HG02970 (cell line): ENCODE data around the gene TBL3.
A peak's percentile ranks its signal among the peaks of the same experiment; 100 is the strongest.
"Not testable (repeated sequence)": the region's sequence is repeated elsewhere in the genome, so short reads cannot be mapped to it uniquely, and the experiment has no call there.

Experiments used
- ATAC-seq: cut with Tn5 transposase; IDR thresholded peaks from one replicate; pipeline ENCODE4 v1.9.1; 2021; ENCODE audit warnings: mild to moderate bottlenecking, moderate library complexity, moderate number of reproducible peaks; ENCODE audit not compliant: unreplicated experiment, low FRiP score

Gene TBL3

GRCh38 chr16:1942810-1943726 is 28.8 kb upstream of the TBL3 start, which contains the start of gene MSRB1:
Gene MSRB1, minus strand, starts transcription at chr16:1943199. Its CDS starts 43 bp downstream, at chr16:1943156.
- ATAC-seq = peak; percentile 88

GRCh38 chr16:1944612-1945199 is 27.1 kb upstream of the TBL3 start:
- ATAC-seq = no peak

- no peak for ATAC-seq
Observed at GRCh38 chr16:1945559-1946391, 26.1 kb upstream of the TBL3 start.

DNA sequence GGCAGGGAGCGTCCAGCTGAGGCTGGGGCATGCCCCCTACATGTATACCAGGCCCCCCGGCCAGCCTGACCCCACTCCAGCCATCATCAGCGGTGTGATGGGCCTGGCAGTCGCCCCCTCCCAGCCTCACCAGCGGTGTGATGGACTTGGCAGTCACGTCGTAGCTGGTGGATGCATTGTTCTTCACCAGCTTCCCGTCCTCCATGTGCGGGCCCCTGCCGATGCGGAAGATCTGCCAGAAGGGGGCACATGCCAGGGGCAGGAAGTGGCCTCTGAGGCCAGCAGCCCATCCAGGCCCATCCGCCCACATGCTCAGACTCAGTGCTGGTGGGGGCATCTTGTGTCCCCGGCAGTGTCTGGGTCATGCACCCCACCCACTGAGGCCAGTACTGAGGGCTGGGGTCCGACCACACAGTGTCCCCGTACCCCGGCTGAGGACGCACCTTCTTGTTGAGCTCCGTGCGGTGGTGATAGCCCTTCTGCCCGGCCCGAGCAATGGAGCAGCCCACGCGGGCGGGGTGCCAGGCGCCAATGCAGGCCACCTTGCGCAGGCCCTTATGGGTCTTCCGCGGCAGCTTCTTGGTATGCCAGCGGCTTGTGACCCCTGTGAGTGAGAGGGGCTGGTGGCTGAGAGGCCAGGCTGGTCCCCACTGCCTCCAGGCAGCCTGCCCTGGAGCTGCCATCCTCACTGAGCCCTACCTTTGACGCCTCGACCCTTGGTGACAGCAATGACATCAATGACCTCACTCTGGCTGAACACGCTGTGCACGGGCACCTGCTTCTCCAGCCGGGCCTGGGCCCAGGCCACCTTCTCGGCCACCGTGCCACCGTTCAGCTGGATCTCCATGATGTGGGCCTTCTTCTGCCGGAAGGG is 25.1 kb upstream of the TBL3 start:
- ATAC-seq = no peak

DNA sequence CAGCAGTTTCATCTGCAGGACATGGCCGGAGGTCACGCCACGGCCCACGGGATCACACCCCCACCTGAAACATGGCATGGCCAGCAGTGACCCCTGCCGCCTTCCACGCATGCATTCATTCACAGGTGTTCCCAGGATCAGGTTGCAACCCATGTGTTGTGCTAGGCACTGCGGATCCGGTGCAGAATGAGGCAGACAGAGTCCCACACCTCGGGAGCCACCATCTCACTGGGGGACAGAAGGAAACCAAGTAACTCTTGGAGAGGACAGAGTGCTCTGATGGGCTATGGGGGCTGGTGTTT is 24.5 kb upstream of the TBL3 start:
- no peak for ATAC-seq

GRCh38 chr16:1949507-1949906 is 22.3 kb upstream of the TBL3 start:
- no peak for ATAC-seq

GRCh38 chr16:1950047-1950446 is 21.8 kb upstream of the TBL3 start:
- no peak for ATAC-seq

DNA sequence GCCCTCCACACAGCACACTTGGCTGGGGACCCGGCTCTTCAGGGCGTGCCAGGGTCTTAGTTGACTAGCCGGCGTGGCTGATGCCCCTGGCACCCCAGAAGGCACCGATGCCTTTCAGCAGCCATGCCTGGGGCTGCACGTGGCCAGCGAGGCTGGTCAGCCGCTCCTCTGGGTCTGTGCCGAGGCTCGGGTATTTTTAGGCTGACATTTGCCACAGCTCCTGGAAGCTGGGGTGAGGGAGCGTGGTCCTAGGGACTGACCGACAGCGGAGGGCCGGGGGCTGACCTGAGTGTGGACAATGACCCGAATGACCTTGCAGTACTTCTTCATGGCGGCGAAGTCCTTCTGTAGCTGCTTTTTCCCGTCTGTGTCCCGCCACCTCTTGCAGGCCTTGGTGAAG is 21.3 kb upstream of the TBL3 start:
- no peak for ATAC-seq

- no peak for ATAC-seq
Observed at GRCh38 chr16:1953734-1954133, 18.1 kb upstream of the TBL3 start.

GRCh38 chr16:1957434-1958142 is 14.3 kb upstream of the TBL3 start:
- ATAC-seq = not testable (repeated sequence)

DNA sequence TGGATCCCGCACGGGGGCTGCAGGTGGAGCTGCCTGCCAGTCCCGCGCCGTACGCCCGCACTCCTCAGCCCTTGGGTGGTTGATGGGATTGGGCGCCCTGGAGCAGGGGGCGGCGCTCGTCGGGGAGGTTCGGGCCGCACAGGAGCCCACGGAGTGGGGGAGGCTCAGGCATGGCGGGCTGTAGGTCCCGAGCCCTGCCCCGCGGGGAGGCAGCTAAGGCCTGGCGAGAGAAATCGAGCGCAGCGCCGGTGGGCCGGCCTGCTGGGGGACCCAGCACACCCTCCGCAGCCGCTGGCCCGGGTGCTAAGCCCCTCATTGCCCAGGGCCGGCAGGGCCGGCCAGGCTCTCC is 13.7 kb upstream of the TBL3 start:
- ATAC-seq = not testable (repeated sequence)

DNA sequence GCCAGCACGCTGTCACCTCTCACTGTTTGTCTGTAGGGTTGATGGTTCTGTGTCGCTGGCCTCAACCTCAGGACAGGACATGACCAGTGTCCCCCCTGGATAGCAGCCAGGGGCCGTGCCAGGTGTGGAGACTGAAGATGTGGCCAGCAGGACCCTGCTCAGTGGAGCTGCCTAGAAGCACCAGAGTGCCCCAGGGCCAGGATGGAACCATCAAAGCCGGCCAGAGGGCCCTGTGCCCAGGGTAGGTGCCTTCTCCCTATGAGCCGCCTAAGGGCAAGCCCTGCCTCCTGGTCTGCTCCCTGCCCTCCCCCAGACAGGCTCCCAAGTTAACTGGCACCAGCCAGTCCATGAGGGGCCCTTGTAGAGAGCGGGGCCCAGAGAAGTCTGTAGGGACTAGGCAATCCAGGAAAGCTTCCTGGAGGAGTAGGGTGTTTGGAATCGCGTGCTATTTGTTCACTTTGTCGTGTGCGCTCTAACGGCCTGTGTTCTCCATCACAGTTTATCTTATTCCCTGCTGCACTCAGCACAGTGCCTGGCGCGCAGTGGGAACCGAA is 13.1 kb upstream of the TBL3 start:
- ATAC-seq = no peak

GRCh38 chr16:1959269-1960039 is 12.4 kb upstream of the TBL3 start, which contains the start of gene NDUFB10:
Gene NDUFB10, plus strand, starts transcription at chr16:1959538. Its CDS starts 87 bp downstream, at chr16:1959625.
- ATAC-seq = peak; percentile 76

GRCh38 chr16:1960665-1961630 is 10.9 kb upstream of the TBL3 start:
- no peak for ATAC-seq

DNA sequence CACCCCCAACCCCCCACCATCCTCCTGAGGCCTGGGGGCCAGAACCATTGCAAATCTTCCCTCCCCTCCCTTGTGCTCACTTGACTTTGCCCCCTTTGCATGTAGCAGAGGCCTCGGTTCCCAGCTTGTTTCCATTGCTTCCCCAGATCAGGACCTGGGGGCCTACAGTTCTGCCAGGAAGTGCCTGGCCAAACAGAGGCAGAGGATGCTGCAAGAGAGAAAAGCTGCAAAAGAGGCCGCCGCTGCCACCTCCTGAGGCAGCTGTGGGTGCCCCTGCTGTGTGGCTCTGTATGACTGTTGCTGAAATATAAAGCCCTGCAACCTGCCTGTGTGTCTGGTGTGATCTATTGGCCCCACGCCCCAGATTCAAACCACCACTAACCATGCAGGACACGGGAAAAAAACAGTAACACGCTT is 10.2 kb upstream of the TBL3 start:
- ATAC-seq = no peak

- ATAC-seq = not testable (repeated sequence)
Observed at GRCh38 chr16:1962161-1963153, 9.4 kb upstream of the TBL3 start.
